GM12801 (cell line): ENCODE measurements around the gene CERS6.

Source experiments
- TF ChIP-seq, protein P1 (sequence below): IDR thresholded peaks from one replicate; pipeline ENCODE4 v1.5.1; 2011; ENCODE audit warnings: control low read depth; ENCODE audit not compliant: insufficient read length; ENCODE audit errors: extremely low read depth

Gene CERS6

DNA sequence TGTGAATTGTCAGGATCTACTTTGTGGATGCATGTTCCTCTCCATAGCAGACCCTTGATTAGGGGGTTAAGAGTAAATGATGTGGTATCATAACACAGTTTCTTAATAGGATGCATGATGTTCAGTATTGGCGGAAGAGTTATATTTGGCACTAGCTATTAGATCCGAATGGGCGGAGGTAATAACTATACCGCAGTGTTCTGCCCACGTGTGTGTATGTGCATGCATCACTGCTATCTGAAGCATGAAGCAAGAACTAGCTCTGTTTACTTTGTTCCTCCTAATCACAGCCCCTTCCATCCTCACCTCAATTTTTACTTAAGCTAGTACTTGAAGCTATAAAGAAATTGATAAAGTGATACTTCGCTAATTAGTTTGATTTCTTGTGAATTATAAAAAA is 186.8 kb downstream of the CERS6 start:
- TF ChIP-seq, protein P1, sequence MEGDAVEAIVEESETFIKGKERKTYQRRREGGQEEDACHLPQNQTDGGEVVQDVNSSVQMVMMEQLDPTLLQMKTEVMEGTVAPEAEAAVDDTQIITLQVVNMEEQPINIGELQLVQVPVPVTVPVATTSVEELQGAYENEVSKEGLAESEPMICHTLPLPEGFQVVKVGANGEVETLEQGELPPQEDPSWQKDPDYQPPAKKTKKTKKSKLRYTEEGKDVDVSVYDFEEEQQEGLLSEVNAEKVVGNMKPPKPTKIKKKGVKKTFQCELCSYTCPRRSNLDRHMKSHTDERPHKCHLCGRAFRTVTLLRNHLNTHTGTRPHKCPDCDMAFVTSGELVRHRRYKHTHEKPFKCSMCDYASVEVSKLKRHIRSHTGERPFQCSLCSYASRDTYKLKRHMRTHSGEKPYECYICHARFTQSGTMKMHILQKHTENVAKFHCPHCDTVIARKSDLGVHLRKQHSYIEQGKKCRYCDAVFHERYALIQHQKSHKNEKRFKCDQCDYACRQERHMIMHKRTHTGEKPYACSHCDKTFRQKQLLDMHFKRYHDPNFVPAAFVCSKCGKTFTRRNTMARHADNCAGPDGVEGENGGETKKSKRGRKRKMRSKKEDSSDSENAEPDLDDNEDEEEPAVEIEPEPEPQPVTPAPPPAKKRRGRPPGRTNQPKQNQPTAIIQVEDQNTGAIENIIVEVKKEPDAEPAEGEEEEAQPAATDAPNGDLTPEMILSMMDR: no peak

DNA sequence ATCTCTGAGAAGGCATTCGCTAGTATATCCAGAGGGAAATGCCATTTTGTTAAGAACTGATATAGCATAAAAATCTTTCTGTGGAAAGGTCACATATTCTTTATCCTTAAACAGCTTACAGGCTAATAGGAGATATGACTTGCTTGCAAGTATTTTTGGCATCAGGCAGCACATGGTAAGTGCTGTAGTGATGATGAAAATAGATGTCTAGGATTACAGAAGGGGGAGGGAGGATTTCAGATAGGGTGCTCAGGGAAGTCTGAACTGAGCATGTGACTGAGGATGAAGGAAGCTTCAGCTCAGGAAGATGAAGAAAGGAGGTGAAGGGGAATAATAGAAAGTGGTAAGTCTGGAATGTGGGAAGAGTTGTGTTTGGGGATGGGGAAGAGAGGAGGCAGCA is 187.9 kb downstream of the CERS6 start:
- TF ChIP-seq, protein P1: no peak

DNA sequence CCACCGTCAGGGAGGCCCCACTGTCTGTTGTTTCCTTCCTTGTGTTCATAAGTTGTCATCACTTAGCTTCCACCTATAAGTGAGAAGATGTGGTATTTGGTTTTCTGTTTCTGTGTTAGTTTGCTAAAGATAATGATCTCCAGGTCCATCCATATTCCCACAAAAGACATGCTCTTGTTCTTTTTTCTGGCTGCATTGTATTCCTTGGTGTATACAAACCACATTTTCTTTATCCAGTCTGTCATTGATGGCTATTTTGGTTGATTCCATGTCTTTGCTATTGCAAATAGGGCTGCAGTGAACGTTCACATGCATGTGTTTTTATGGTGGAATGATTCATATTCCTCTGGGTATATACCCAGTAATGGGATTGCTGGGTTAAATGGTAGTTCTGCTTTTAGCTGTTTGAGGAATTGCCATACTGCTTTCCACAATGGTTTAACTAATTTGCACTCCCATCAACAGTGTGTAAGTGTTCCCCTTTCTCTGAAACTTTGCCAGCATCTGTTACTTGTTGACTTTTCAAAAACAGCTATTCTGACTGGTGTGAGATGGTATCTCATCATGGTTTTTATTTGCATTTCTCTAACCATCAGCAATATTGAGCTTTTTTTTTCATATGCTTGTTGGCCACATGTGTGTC is 189.7 kb downstream of the CERS6 start:
- TF ChIP-seq, protein P1: no peak

DNA sequence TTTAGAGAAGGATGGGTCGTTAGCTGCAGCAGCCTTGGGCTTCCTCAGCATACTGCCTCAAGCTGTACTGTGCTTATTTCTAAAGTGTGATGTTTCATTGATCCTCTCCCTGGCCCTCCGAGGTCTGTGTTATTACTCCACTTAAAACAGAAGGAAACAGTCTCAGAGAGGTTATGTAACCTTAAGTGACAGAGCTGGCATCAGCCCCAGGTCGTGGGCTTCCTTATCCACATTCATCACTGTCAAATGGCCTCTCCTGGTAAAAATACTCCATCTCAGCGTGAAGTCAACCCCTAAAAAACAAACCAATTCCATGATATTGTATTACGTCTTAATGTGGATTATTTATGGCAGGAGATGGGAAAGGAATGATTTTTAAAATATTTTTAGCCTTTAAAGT is 193.0 kb downstream of the CERS6 start:
- TF ChIP-seq, protein P1: no peak

DNA sequence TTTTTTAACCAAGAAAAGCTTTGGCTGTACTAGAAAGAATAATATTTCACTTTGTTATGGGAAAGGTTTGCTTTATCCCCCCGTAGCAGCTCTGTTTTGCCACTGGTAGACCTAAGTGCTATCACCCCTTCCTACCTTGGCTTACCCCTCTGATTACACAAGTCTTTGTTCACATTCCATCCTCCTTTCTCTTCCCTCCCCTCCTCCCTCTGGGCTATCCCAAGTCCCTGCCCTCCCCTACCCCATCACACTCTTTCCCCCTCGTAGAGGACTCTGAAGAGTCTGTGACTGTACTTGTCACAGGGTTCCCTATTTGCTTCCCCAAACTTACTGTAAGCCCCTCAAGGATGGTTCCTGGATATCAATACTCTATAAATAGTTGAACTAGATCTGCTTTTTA is 193.5 kb downstream of the CERS6 start:
- TF ChIP-seq, protein P1: no peak

DNA sequence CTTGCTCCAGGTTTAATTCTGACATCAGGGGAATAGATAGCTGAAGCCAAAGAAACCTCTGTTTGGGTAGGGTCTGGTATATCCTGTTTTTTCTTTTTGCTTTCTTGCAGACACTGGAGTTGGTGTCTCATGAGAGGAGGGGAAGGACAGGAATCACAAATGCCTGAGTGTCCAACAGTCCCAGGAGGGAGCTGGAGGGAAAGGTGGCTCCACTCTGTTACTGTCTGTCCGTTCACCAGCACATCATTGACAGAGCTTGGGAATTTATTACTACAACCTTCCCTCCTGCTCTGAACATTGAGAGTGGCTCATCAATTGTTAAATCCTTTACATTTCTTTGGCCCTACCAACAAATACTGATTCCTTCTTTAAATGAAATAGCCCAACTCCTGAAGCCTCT is 194.1 kb downstream of the CERS6 start:
- TF ChIP-seq, protein P1: no peak

DNA sequence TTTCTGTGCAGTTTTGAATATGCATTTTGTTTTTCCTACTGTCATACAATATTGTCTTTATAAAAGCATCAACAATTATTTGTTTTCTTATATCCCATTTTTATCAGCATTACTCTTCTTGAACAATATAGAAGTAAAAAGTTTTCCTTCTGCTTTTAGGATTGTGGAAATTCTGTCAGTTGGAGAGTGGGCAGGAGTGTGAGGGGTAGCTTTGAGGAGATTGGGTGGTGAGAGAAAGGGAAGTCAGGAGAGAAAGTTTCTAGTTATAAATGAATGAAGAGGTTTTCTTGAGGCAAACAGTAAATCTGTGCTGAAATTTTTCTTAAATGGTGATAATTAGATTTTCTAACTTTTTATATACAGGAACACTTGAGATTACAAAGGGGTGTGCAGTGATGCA is 194.7 kb downstream of the CERS6 start:
- TF ChIP-seq, protein P1: no peak
